Nephron (organoid): ENCODE data around the gene NRSN2.

Source experiments
- H3K27ac Mint-ChIP-seq, 3 experiments: 2 replicates each; pipeline ENCODE4 v1.8.0; 2020; ENCODE audit warnings: mixed read lengths in 3 of 3, mild to moderate bottlenecking in 2 of 3, moderate library complexity in 1 of 3
- H3K27me3 Mint-ChIP-seq: 2 replicates; pipeline ENCODE4 v1.8.0; 2021; ENCODE audit warnings: low read depth, mild to moderate bottlenecking, moderate library complexity, mixed read lengths
- H3K36me3 Mint-ChIP-seq: 2 replicates; pipeline ENCODE4 v1.8.0; 2020; ENCODE audit warnings: low read depth, mixed read lengths
- H3K4me1 Mint-ChIP-seq: 2 replicates; pipeline ENCODE4 v1.8.0; 2020; ENCODE audit warnings: mixed read lengths
- H3K4me3 Mint-ChIP-seq, 3 experiments: 2 replicates each; pipeline ENCODE4 v1.8.0; 2020; ENCODE audit warnings: mild to moderate bottlenecking in 3 of 3, mixed read lengths in 3 of 3, moderate library complexity in 2 of 3
- H3K9me3 Mint-ChIP-seq: 2 replicates; pipeline ENCODE4 v1.8.0; 2020; ENCODE audit warnings: mixed read lengths
- CTCF ChIP-seq, 3 experiments: fragments of 200-600 bp; sonication (generic); IDR thresholded peaks; one replicate each; pipeline ENCODE4 v1.5.0; 2021; ENCODE audit warnings: antibody characterized with exemption in 3 of 3; ENCODE audit not compliant: unreplicated experiment in 3 of 3

Gene NRSN2

GRCh38 chr20:397432-398237 is 50.7 kb downstream of the NRSN2 start:
- Mint-ChIP-seq H3K4me1 (peaks cover 10% of the 10 kb centered on the region), H3K9me3 (no peaks in the 10 kb centered on the region), H3K27ac (no peak overlapping the region), H3K27me3 (no peaks in the 10 kb centered on the region), H3K36me3 (no peaks in the 10 kb centered on the region), H3K4me3 (no peak overlapping the region)
- TF ChIP-seq CTCF (IDR thresholded peaks at IDR 0.05; ENCODE audit: unreplicated experiment in 3 of 3), result no peak

DNA sequence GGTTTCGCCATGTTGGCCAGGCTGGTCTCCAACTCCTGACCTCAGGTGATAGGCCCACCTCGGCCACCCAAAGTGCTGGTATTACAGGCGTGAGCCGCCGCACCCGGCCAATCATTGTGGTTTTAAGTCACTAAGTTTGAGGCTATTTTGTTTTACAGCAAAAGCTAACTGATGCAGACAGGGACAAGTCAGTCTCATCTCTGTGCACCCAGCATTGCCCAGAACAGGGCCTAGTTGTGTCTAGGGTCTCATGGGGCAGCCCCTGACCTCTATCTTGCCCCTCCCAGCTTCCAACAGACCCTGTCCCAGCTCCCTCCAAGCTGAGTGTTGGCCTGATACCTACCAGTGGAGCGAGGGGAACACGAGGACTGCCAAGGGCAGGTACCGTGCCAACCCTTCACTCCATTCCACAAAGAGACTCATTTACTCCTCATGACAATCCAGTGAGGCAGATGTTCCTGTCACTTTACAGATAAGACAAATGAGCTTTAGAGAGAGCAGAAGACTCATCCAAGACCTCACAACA is 52.3 kb downstream of the NRSN2 start:
- Mint-ChIP-seq H3K9me3 (no peaks in the 10 kb centered on the region), H3K4me1 (peaks cover 10% of the 10 kb centered on the region), H3K36me3 (no peaks in the 10 kb centered on the region), H3K27ac (no peak overlapping the region), H3K27me3 (no peaks in the 10 kb centered on the region), H3K4me3 (no peak overlapping the region)
- TF ChIP-seq CTCF (IDR thresholded peaks at IDR 0.05; ENCODE audit: unreplicated experiment in 3 of 3), result no peak

DNA sequence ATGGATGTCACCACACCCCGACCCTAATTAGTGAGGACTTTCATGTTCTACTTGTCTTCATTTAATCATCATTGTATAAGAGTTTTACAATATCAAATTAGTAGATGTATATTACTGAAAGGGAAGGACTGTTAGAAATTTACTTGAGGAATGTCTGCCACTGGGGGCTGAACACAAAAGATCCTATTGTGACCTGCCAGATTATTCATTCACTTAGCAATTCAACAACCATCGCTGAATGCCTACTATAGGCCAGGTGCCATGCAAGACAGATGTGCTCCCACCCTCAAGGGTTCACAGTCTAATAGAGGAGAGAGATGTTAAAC is 53.2 kb downstream of the NRSN2 start:
- Mint-ChIP-seq H3K9me3 (no peaks in the 10 kb centered on the region), H3K36me3 (no peaks in the 10 kb centered on the region), H3K27me3 (no peaks in the 10 kb centered on the region), H3K27ac (no peak overlapping the region), H3K4me1 (peaks cover 10% of the 10 kb centered on the region), H3K4me3 (no peak overlapping the region)
- no peak for TF ChIP-seq CTCF (IDR thresholded peaks at IDR 0.05; ENCODE audit: unreplicated experiment in 3 of 3)

GRCh38 chr20:400454-401275 is 53.8 kb downstream of the NRSN2 start:
- H3K4me1 Mint-ChIP-seq, result peaks cover 10% of the 10 kb centered on the region
- peak overlapping the region in 1 of 3 experiments; percentile 33 for H3K27ac Mint-ChIP-seq
- no peaks in the 10 kb centered on the region for H3K9me3 Mint-ChIP-seq
- no peak overlapping the region for H3K4me3 Mint-ChIP-seq
- no peaks in the 10 kb centered on the region for H3K36me3 Mint-ChIP-seq
- no peaks in the 10 kb centered on the region for H3K27me3 Mint-ChIP-seq
- TF ChIP-seq CTCF (IDR thresholded peaks at IDR 0.05; ENCODE audit: unreplicated experiment in 3 of 3), result no peak

DNA sequence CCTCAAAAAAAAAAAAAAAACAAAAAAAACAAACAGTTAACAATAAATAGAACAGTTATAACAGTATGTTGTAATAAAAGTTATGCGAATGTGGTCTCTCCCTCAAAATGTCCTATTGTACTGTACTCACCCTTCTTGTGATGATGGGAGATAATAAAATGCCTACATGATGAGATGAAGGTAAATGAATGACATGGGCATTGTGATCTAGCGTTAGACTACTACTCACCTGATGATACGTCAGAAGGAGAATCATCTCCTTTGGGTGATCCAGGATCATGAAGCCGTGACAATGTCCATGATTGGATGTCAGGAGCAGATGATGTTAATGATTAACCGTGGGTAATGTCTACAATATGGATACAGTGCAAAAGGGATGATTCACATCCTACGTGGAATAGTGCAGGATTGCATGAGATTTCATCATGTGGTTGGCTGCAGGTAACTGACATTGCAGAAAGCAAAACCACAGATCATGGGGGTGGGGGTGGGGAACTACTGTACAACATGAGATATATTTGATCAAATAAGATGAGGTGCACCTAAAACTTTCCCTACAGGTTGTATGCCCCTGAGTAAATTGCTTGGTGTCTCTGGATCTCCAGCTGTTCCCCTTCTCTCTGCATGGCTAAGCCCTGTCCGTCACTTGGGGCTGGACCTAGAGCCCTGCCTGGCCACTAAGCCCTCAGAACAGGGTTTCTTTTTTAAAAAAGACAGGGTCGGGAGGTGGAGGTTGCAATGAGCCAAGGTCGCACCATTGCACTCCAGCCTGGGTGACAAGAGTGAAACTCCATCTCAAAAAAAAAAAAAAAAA is 55.0 kb downstream of the NRSN2 start:
- Mint-ChIP-seq H3K4me3 (no peak overlapping the region), H3K27ac (no peak overlapping the region), H3K4me1 (peaks cover 13% of the 10 kb centered on the region), H3K36me3 (no peaks in the 10 kb centered on the region), H3K9me3 (no peaks in the 10 kb centered on the region), H3K27me3 (no peaks in the 10 kb centered on the region)
- no peak for TF ChIP-seq CTCF (IDR thresholded peaks at IDR 0.05; ENCODE audit: unreplicated experiment in 3 of 3)
